ENCODE measurements around the gene TMEM250. TPM values are rescaled to one million over a fixed set of nuclear protein-coding genes. Genes with fewer than 3 reads are reported as not detected.

The TMEM250 gene
- total RNA-seq, 1 donor from 2014 or later = 25.0 TPM

GRCh38 chr9:136149853-136150252 is 31.2 kb upstream of the TMEM250 start:
- H3K9me3 ChIP-seq = no peaks in the 10 kb centered on the region
- H3K27me3 ChIP-seq = no peaks in the 10 kb centered on the region
- intact Hi-C loops (cut with DNase I) = no loop called here
- no peaks in the 10 kb centered on the region for H3K4me1 ChIP-seq
- no peaks in the 10 kb centered on the region for H3K36me3 ChIP-seq
- no peak overlapping the region for H3K4me3 ChIP-seq
- no peak for DNase-seq (ENCODE audit: extremely low spot score in 2 of 2)
- no peak for TF ChIP-seq POLR2AphosphoS5 (IDR thresholded peaks at IDR 0.05; ENCODE audit: insufficient read depth in 1 of 2, low read depth in 1 of 2)
- no peak for TF ChIP-seq CTCF (IDR thresholded peaks at IDR 0.05)
- no peak for TF ChIP-seq POLR2A (IDR thresholded peaks at IDR 0.05)
- H3K27ac ChIP-seq = no peak overlapping the region

- intact Hi-C loops (cut with DNase I) = no loop called here
- Histone ChIP-seq H3K4me1 (no peaks in the 10 kb centered on the region), H3K27ac (no peak overlapping the region), H3K27me3 (no peaks in the 10 kb centered on the region), H3K9me3 (no peaks in the 10 kb centered on the region), H3K4me3 (no peak overlapping the region), H3K36me3 (no peaks in the 10 kb centered on the region)
- TF ChIP-seq POLR2A (IDR thresholded peaks at IDR 0.05) (no peak), CTCF (IDR thresholded peaks at IDR 0.05) (no peak), POLR2AphosphoS5 (IDR thresholded peaks at IDR 0.05; ENCODE audit: insufficient read depth in 1 of 2, low read depth in 1 of 2) (no peak)
- no peak for DNase-seq (ENCODE audit: extremely low spot score in 2 of 2)
Observed at GRCh38 chr9:136149337-136149736, 30.7 kb upstream of the TMEM250 start.

DNA sequence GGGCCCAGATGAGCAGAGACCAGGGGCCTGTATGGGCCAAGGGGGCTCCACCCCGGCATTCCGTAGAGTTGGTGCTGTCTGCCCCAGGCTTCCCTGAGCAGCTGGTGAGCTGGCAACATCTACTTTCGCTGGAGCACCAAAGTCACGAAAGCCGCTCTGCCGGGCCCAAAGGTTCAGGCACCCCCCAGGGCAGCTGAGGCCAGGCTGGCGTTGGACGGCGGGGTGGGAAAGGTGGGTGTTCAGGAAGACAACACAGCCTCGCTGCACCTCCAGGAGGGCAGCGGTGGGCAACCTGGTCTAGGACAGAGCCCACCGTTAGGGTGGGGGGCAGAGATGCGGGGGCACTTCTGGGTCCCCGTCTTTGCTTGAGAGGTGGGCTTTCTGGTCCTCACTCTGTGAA is 30.1 kb upstream of the TMEM250 start:
- intact Hi-C loops (cut with DNase I) = no loop called here
- Histone ChIP-seq H3K4me3 (no peak overlapping the region), H3K36me3 (no peaks in the 10 kb centered on the region), H3K27ac (no peak overlapping the region), H3K27me3 (no peaks in the 10 kb centered on the region), H3K4me1 (no peaks in the 10 kb centered on the region), H3K9me3 (no peaks in the 10 kb centered on the region)
- DNase-seq (ENCODE audit: extremely low spot score in 2 of 2) = no peak
- TF ChIP-seq POLR2AphosphoS5 (IDR thresholded peaks at IDR 0.05; ENCODE audit: insufficient read depth in 1 of 2, low read depth in 1 of 2) = no peak
- TF ChIP-seq POLR2A (IDR thresholded peaks at IDR 0.05) = no peak
- TF ChIP-seq CTCF (IDR thresholded peaks at IDR 0.05) = no peak

DNA sequence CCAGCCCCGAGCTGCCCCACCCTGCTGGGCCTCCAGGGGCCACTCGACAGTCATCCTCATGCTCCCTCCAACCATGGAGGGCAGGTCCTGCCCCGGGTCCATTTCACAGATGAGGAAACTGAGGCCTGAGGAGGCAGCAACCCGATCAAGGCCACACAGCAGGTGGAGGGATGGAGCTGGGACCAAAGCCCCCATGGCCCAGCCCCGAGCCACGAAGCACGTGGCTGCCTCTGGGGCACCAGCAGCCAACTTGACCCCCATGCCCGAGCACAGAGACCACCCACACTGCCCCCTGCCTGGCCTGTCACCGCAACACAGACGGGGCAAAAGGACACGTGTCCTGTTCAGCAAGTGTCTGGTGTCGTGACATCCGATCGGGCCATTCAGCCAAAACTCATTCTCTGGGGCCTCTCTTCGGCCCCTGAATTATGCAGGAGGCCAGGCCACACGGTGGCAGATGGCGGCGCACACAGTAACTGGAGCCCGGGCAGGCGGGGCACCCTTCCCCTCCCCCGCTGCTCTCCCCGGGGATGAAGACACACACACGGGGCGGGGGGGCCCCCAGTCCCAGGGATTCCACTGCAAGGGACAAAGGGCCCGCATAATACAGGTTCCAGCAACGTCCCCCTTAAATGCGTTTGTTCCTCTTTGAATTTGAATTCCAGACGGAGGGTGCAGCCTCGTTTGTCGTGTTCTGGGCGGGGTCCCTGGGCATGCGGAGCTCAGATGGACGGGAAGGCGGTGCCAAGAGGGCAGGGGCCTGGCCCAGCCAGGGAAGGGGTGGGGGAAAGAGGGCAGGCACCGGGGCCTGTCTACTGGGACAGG is 29.4 kb upstream of the TMEM250 start:
- H3K4me1 ChIP-seq = no peaks in the 10 kb centered on the region
- H3K9me3 ChIP-seq = no peaks in the 10 kb centered on the region
- intact Hi-C loops (cut with DNase I) = no loop called here
- TF ChIP-seq POLR2AphosphoS5 (IDR thresholded peaks at IDR 0.05; ENCODE audit: insufficient read depth in 1 of 2, low read depth in 1 of 2) (no peak), POLR2A (IDR thresholded peaks at IDR 0.05) (no peak), CTCF (IDR thresholded peaks at IDR 0.05) (no peak)
- H3K36me3 ChIP-seq = no peaks in the 10 kb centered on the region
- H3K4me3 ChIP-seq = no peak overlapping the region
- DNase-seq (ENCODE audit: extremely low spot score in 2 of 2) = no peak
- H3K27ac ChIP-seq = no peak overlapping the region
- H3K27me3 ChIP-seq = no peaks in the 10 kb centered on the region
